Upper lobe of left lung (tissue), 6 donors: ENCODE results near the gene NEFH. TPM values are rescaled to one million over a fixed set of nuclear protein-coding genes. Genes with fewer than 3 reads are reported as not detected.
"Not testable (repeated sequence)": the region's sequence is repeated elsewhere in the genome, so short reads cannot be mapped to it uniquely, and the experiment has no call there.

Source experiments
- ATAC-seq, 2 donors: fragments of 200-7000 bp; cut with Tn5 transposase; one replicate each; pipeline ENCODE4 v1.9.1; 2022; ENCODE audit warnings: mild to moderate bottlenecking in 2 of 2, moderate library complexity in 2 of 2; ENCODE audit not compliant: low FRiP score in 2 of 2
- DNase-seq, 2 donors: peaks; one replicate each; pipeline ENCODE4 v3.0.0-alpha.2; 2019 to 2020
- H3K27ac ChIP-seq, 4 donors: fragments of 200-600 bp; sonication (generic); one replicate each; pipeline ENCODE4 v1.5.1; 2016 to 2019
- H3K27me3 ChIP-seq, 4 donors: fragments of 200-600 bp; sonication (generic); one replicate each; pipeline ENCODE4 v1.5.1; 2017 to 2019
- H3K36me3 ChIP-seq, 4 donors: fragments of 200-600 bp; sonication (generic); one replicate each; pipeline ENCODE4 v1.5.1; 2016 to 2019
- H3K4me1 ChIP-seq, 4 donors: fragments of 200-600 bp; sonication (generic); one replicate each; pipeline ENCODE4 v1.5.1; 2018 to 2019
- H3K4me3 ChIP-seq, 4 donors: fragments of 200-600 bp; sonication (generic); one replicate each; pipeline ENCODE4 v1.5.1; 2017 to 2019; ENCODE audit warnings: mild to moderate bottlenecking in 2 of 4, moderate library complexity in 1 of 4
- H3K9me3 ChIP-seq, 4 donors: fragments of 200-600 bp; sonication (generic); one replicate each; pipeline ENCODE4 v1.5.1; 2018 to 2019
- CTCF ChIP-seq, 6 experiments: fragments of 450-650 bp in 4 of 6; fragments of 200-600 bp in 2 of 6; sonication (generic) in 2 of 6; IDR thresholded peaks; one replicate each; pipeline ENCODE4 v1.5.1; 2016 to 2019; ENCODE audit warnings: antibody characterized with exemption in 6 of 6
- EP300 ChIP-seq, 4 donors: sonication (generic); formaldehyde crosslinking; IDR thresholded peaks; one replicate each; pipeline ENCODE4 v1.5.1; 2017; ENCODE audit warnings: antibody characterized with exemption in 4 of 4, control low read depth in 2 of 4
- POLR2A ChIP-seq, 4 donors: fragments of 450-650 bp; IDR thresholded peaks; one replicate each; pipeline ENCODE4 v1.5.1; 2016 to 2017; ENCODE audit warnings: antibody characterized with exemption in 4 of 4, mild to moderate bottlenecking in 2 of 4
- POLR2AphosphoS5 ChIP-seq, 2 donors: sonication (generic); formaldehyde crosslinking; IDR thresholded peaks; one replicate each; pipeline ENCODE4 v1.5.1; 2017; ENCODE audit warnings: antibody characterized with exemption in 2 of 2
- WGBS, 2 donors: methylation state at CpG; one replicate each; pipeline ENCODE4 v1.1.5; 2017 to 2018; 5-methylcytosine and 5-hydroxymethylcytosine counted together
- total RNA-seq, 6 donors: library from RNA; depleted of rRNA in 4 of 6; stranded (reverse); fragments of >200 nt in 4 of 6; gene quantifications; one replicate each; pipeline versions ENCODE4 v1.1.0 to v1.2.1, GENCODE V29; 2016 to 2021
- donor health status: DM: no; HTN: no; CAD: no; lungs with moderate emphysema.
- donor health status: DM: no; HTN: yes; CAD: no; lungs with severe emphysema.

The NEFH gene
- total RNA-seq, 6 donors from 2014 or later, result 0.26 to 0.94 (median 0.46) TPM; not detected in 3

- ATAC-seq, result no peak
- peaks cover 4 to 35% (median 24%) of the 10 kb centered on the region in 4 donors for H3K27me3 ChIP-seq
- TF ChIP-seq EP300 (IDR thresholded peaks at IDR 0.05) (no peak), POLR2AphosphoS5 (IDR thresholded peaks at IDR 0.05) (no peak), CTCF (IDR thresholded peaks at IDR 0.05) (no peak), POLR2A (IDR thresholded peaks at IDR 0.05) (no peak)
- no peak overlapping the region for H3K27ac ChIP-seq
- peaks cover 11 to 22% (median 16%) of the 10 kb centered on the region in 4 donors for H3K4me1 ChIP-seq
- no peaks in the 10 kb centered on the region for H3K36me3 ChIP-seq
- H3K9me3 ChIP-seq, result no peaks in the 10 kb centered on the region
- H3K4me3 ChIP-seq, result no peak overlapping the region
- DNase-seq, result no peak
- WGBS, 2 donors, result 92 to 94% methylated on average over 10 to 13 of the region's 13 CpGs
Measured at GRCh38 chr22:29483254-29483653, 3.2 kb downstream of the NEFH start.

- Histone ChIP-seq H3K9me3 (no peaks in the 10 kb centered on the region), H3K4me1 (peaks cover 11 to 22% (median 16%) of the 10 kb centered on the region in 4 donors), H3K27me3 (peaks cover 4 to 27% (median 19%) of the 10 kb centered on the region in 4 donors), H3K4me3 (no peak overlapping the region), H3K27ac (no peak overlapping the region), H3K36me3 (no peaks in the 10 kb centered on the region)
- no peak for TF ChIP-seq POLR2AphosphoS5 (IDR thresholded peaks at IDR 0.05)
- no peak for TF ChIP-seq EP300 (IDR thresholded peaks at IDR 0.05)
- TF ChIP-seq POLR2A (IDR thresholded peaks at IDR 0.05), result no peak
- TF ChIP-seq CTCF (IDR thresholded peaks at IDR 0.05), result no peak
- ATAC-seq, result no peak
- WGBS, 2 donors, result 96 to 98% methylated on average over 3 of the region's 3 CpGs
- DNase-seq, result no peak
Measured at GRCh38 chr22:29484642-29485041, 4.6 kb downstream of the NEFH start.

GRCh38 chr22:29485448-29485847 lies 5.4 kb downstream of the NEFH start:
- 80 to 89% methylated on average over 8 of the region's 8 CpGs for WGBS, 2 donors
- Histone ChIP-seq H3K9me3 (no peaks in the 10 kb centered on the region), H3K36me3 (no peaks in the 10 kb centered on the region), H3K27me3 (peaks cover 2 to 19% (median 11%) of the 10 kb centered on the region in 4 donors), H3K4me1 (peaks cover 6 to 14% (median 9%) of the 10 kb centered on the region in 4 donors), H3K4me3 (no peak overlapping the region), H3K27ac (no peak overlapping the region)
- no peak for ATAC-seq
- TF ChIP-seq POLR2A (IDR thresholded peaks at IDR 0.05), result no peak
- TF ChIP-seq EP300 (IDR thresholded peaks at IDR 0.05), result no peak
- no peak for TF ChIP-seq CTCF (IDR thresholded peaks at IDR 0.05)
- TF ChIP-seq POLR2AphosphoS5 (IDR thresholded peaks at IDR 0.05), result no peak
- no peak for DNase-seq

GRCh38 chr22:29487426-29487986 lies 7.5 kb downstream of the NEFH start:
- no peak for TF ChIP-seq EP300 (IDR thresholded peaks at IDR 0.05)
- TF ChIP-seq POLR2AphosphoS5 (IDR thresholded peaks at IDR 0.05), result no peak
- no peak for TF ChIP-seq CTCF (IDR thresholded peaks at IDR 0.05)
- TF ChIP-seq POLR2A (IDR thresholded peaks at IDR 0.05), result no peak
- Histone ChIP-seq H3K27ac (no peak overlapping the region), H3K27me3 (no peaks in the 10 kb centered on the region), H3K9me3 (no peaks in the 10 kb centered on the region), H3K4me1 (no peaks in the 10 kb centered on the region), H3K36me3 (no peaks in the 10 kb centered on the region), H3K4me3 (no peak overlapping the region)
- 85 to 86% methylated on average over 6 of the region's 6 CpGs for WGBS, 2 donors
- ATAC-seq (no peak), DNase-seq (no peak)

GRCh38 chr22:29489127-29489780 lies 9.2 kb downstream of the NEFH start:
- H3K4me3 ChIP-seq, H3K27ac ChIP-seq, H3K36me3 ChIP-seq, DNase-seq, H3K4me1 ChIP-seq, H3K27me3 ChIP-seq, ATAC-seq, H3K9me3 ChIP-seq: not testable (repeated sequence)
- 68 to 74% methylated on average over 8 of the region's 8 CpGs for WGBS, 2 donors
